K562 (cell line): Measurements from ENCODE around the gene PRDM8. TPM values are rescaled to one million over a fixed set of nuclear protein-coding genes. Genes with fewer than 3 reads are reported as not detected.
A peak's percentile ranks its signal among the peaks of the same experiment; 100 is the strongest.

ENCODE experiments used
- ATAC-seq: fragments of 200-7000 bp; cut with Tn5 transposase; 3 replicates; pipeline ENCODE4 v1.9.1; 2020; ENCODE audit warnings: moderate library complexity
- BruUV-seq: library from RNA; stranded (reverse); fragments of 400-500 nt; replicated peaks from 2 replicates; lab custom pipeline; 2021; lab: Mats Ljungman, UMichigan
- CTCF ChIA-PET: fragments of 300-600 bp; formaldehyde crosslinking; extraction: SDS; loops from one replicate; lab custom pipeline; 2021; ENCODE audit warnings: low intra/inter-chr PET ratio; lab: Yijun Ruan, JAX
- POLR2A ChIA-PET: fragments of 300-600, 350-650 bp; sonication (Branson Sonifier 250); formaldehyde crosslinking; extraction: SDS; loops from one replicate; lab custom pipeline; 2021; ENCODE audit warnings: antibody characterized with exemption, inconsistent platforms; lab: Yijun Ruan, JAX
- DNase-seq, 4 experiments: peaks; one replicate each; pipeline versions ENCODE4 v3.0.0 to v3.0.0-alpha.2; 2011 to 2018; ENCODE audit warnings: low spot score in 3 of 4, mixed read lengths in 3 of 4; ENCODE audit errors: extremely low read depth in 1 of 4
- FAIRE-seq: peaks from 2 replicates; lab custom pipeline; 2011; peaks lifted over from hg19 to GRCh38; lab: Jason Lieb, UNC
- H2AFZ ChIP-seq: 2 replicates; pipeline ENCODE4 v1.6.0; 2011; ENCODE audit warnings: low read depth, low read length, control low read depth, inconsistent platforms
- H3K27ac ChIP-seq: fragments of 200-600 bp; 3 replicates; pipeline ENCODE4 v1.8.0; 2011; ENCODE audit warnings: low read depth, mild to moderate bottlenecking, control low read depth, inconsistent platforms, low read length, moderate library complexity, mixed read lengths; ENCODE audit errors: extremely low read depth
- H3K27me3 ChIP-seq, 2 experiments: fragments of 300-600 bp in 1 of 2; 2 replicates in 1 of 2; 3 replicates in 1 of 2; pipeline versions ENCODE4 v1.6.0 to v1.8.0; 2011; ENCODE audit warnings: inconsistent platforms in 2 of 2, low read length in 2 of 2, mild to moderate bottlenecking in 1 of 2, mixed read lengths in 1 of 2, moderate library complexity in 1 of 2; ENCODE audit not compliant: control insufficient read depth in 2 of 2, insufficient read depth in 2 of 2
- H3K36me3 ChIP-seq: fragments of 300-600 bp; 3 replicates; pipeline ENCODE4 v1.8.0; 2011; ENCODE audit warnings: mild to moderate bottlenecking, low read length, inconsistent platforms; ENCODE audit not compliant: control insufficient read depth, insufficient read depth
- H3K4me1 ChIP-seq, 2 experiments: fragments of 200-600 bp in 1 of 2; replicated peaks in 1 of 2; 2 replicates in 1 of 2; 3 replicates in 1 of 2; pipeline versions ENCODE4 v1.5.1 to v1.8.0; 2011; ENCODE audit warnings: inconsistent platforms in 2 of 2, low read length in 2 of 2, mild to moderate bottlenecking in 1 of 2, mixed read lengths in 1 of 2, moderate library complexity in 1 of 2; ENCODE audit not compliant: control insufficient read depth in 2 of 2, insufficient read depth in 2 of 2
- H3K4me2 ChIP-seq: 2 replicates; pipeline ENCODE4 v1.6.1; 2011; ENCODE audit warnings: low read length, control low read depth, inconsistent platforms, mixed read lengths; ENCODE audit not compliant: insufficient read depth
- H3K4me3 ChIP-seq: fragments of 200-600 bp; sonication (generic), shearing (Covaris generic); 2 replicates; pipeline ENCODE4 v1.5.1; 2016; ENCODE audit warnings: control low read depth, inconsistent platforms
- H3K79me2 ChIP-seq: fragments of 200-600 bp; 3 replicates; pipeline ENCODE4 v1.8.0; 2011; ENCODE audit warnings: low read length, inconsistent platforms; ENCODE audit not compliant: control insufficient read depth, insufficient read depth
- H3K9ac ChIP-seq, 2 experiments: 2 replicates each; pipeline versions ENCODE4 v1.6.0 to v1.6.1; 2011; ENCODE audit warnings: low read depth in 2 of 2, low read length in 2 of 2, control low read depth in 1 of 2, inconsistent platforms in 1 of 2, mild to moderate bottlenecking in 1 of 2, mixed read lengths in 1 of 2; ENCODE audit not compliant: insufficient read depth in 1 of 2
- H3K9me1 ChIP-seq: one replicate; pipeline ENCODE4 v1.6.0; 2011; ENCODE audit warnings: inconsistent platforms, mild to moderate bottlenecking, low read length, moderate library complexity; ENCODE audit not compliant: control insufficient read depth, insufficient read depth
- H3K9me3 ChIP-seq: replicated peaks from 2 replicates; pipeline ENCODE4 v1.5.1; 2011; ENCODE audit warnings: low read depth, low read length, inconsistent platforms; ENCODE audit not compliant: control insufficient read depth, insufficient read depth
- H4K20me1 ChIP-seq: replicated peaks from 2 replicates; pipeline ENCODE4 v1.6.1; 2011; ENCODE audit warnings: low read length, inconsistent platforms, mixed read lengths; ENCODE audit not compliant: control insufficient read depth, insufficient read depth
- ETV5 ChIP-seq: sonication (generic); formaldehyde crosslinking; IDR thresholded peaks from 2 replicates; pipeline ENCODE4 v1.4.0; 2020; ENCODE audit warnings: low read depth, mild to moderate bottlenecking, missing genetic modification reagents
- FUS ChIP-seq: fragments of 200-400 bp; formaldehyde crosslinking; optimal IDR thresholded peaks from 2 replicates; pipeline ENCODE3; 2017; ENCODE audit warnings: low read depth, low read length
- JUND ChIP-seq, 2 experiments: IDR thresholded peaks; 2 replicates in 1 of 2; 3 replicates in 1 of 2; pipeline ENCODE4 v1.6.1; 2011; ENCODE audit warnings: borderline replicate concordance in 2 of 2, low read depth in 2 of 2, low read length in 2 of 2, improper control_type of control experiment in 1 of 2, missing biosample characterization in 1 of 2, missing genetic modification characterization in 1 of 2, missing genetic modification reagents in 1 of 2
- MIER1 ChIP-seq: fragments of 450-650 bp; IDR thresholded peaks from 2 replicates; pipeline ENCODE4 v1.6.1; 2016; ENCODE audit warnings: antibody characterized with exemption, mild to moderate bottlenecking, low read depth
- POLR2AphosphoS5 ChIP-seq: IDR thresholded peaks from 2 replicates; pipeline ENCODE4 v1.6.1; 2011; ENCODE audit warnings: mild to moderate bottlenecking, low read depth, low read length, moderate library complexity; ENCODE audit not compliant: control insufficient read depth, insufficient read depth
- RFX5 ChIP-seq: IDR thresholded peaks from 2 replicates; pipeline ENCODE4 v1.6.1; 2011; ENCODE audit warnings: low read depth, mild to moderate bottlenecking, improper control_type of control experiment, low read length
- SIN3B ChIP-seq: fragments of 450-650 bp; IDR thresholded peaks from 2 replicates; pipeline ENCODE4 v1.6.1; 2017; ENCODE audit warnings: low read depth, mild to moderate bottlenecking, moderate library complexity
- ZNF589 ChIP-seq: fragments of 200-800 bp; sonication (Bioruptor generic); IDR thresholded peaks from 2 replicates; pipeline ENCODE4 v1.6.1; 2016; ENCODE audit warnings: low read depth, missing genetic modification characterization, missing compliant biosample characterization
- WGBS: fragments of 100-300 bp; shearing (Covaris generic); methylation state at CpG from one replicate; pipeline ENCODE4 v1.1.6; 2016; ENCODE audit warnings: low coverage, mixed read lengths; ENCODE audit not compliant: insufficient coverage; ENCODE audit errors: missing lambda C conversion rate; 5-methylcytosine and 5-hydroxymethylcytosine counted together
- in situ Hi-C: fragments of 300-500 bp; cut with MboI; formaldehyde crosslinking; loops from 4 replicates; pipeline ENCODE4 v1.15.0; 2018; ENCODE audit warnings: inconsistent platforms, mixed read lengths
- intact Hi-C: fragments of 100-400 bp; cut with micrococcal nuclease; formaldehyde crosslinking; loops from 2 replicates; pipeline ENCODE4 v1.14.2; 2022
- polyA plus RNA-seq, 8 experiments: library from polyadenylated mRNA; depleted of rRNA in 4 of 8; stranded (reverse) in 5 of 8; unstranded in 3 of 8; fragments of >200 nt; fragmentation: Nextera tagmentation in 2 of 8; fragmentation: Illumina TruSeq in 1 of 8; extraction: Ambion mirVana in 2 of 8; extraction: Trizol in 1 of 8; gene quantifications; 2 replicates each; pipeline versions ENCODE4 v1.2.1 to v1.2.3, GENCODE V29; 2011 to 2014; ENCODE audit warnings: inconsistent platforms in 1 of 8, missing spikeins in 1 of 8
- total RNA-seq, 7 experiments: library from RNA; depleted of rRNA in 6 of 7; stranded (reverse); fragments of >200 nt in 6 of 7; fragmentation: Illumina TruSeq in 2 of 7; extraction: Trizol in 2 of 7; gene quantifications; 2 replicates each; pipeline versions ENCODE4 v1.2.1 to v1.2.3, GENCODE V29; 2011 to 2021; ENCODE audit warnings: low replicate concordance in 1 of 7
- TF ChIP-seq, protein P1 (sequence below), 2 experiments: fragments of 450-650 bp; IDR thresholded peaks; 2 replicates each; pipeline ENCODE4 v1.6.1; 2016; ENCODE audit warnings: mild to moderate bottlenecking in 2 of 2, borderline replicate concordance in 1 of 2, low read depth in 1 of 2, moderate library complexity in 1 of 2
- TF ChIP-seq, protein P2 (sequence below): fragments of 250-450 bp; sonication (Bioruptor Pico); IDR thresholded peaks from 2 replicates; pipeline ENCODE4 v1.8.0; 2022; ENCODE audit warnings: inconsistent platforms

PRDM8 gene
- total and polyA plus RNA-seq, 9 of the 15 experiments (the other 6 are each of a cell fraction or from before 2014, with no cell fraction given) = 0.40 TPM; not detected in 8

DNA sequence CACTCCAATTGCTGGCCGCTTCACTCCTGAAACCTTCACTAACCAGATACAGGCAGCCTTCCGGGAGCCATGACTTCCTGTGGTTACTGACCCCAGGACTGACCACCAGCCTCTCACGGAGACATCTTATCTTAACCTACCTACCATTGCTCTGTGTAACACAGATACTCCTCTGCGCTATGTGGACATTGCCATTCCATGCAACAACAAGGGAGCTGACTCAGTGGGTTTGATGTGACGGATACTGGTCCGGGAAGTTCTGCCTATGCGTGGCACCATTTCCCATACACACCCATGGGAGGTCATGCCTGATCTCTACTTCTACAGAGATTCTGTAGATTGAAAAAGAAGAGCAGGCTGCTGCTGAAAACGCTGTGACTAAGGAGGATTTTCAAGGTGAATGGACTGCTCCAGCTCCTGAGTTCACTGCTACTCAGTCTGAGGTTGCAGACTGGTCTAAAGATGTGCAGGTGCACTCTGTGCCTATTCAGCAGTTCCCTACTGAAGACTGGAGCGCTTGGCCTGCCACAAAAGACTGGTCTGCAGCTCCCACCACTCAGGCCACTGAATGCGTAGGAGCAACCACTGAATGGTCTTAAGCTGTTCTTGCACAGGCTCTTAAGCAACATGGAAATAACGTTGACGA is 35.8 kb upstream of the PRDM8 start:
- CTCF ChIA-PET = no interaction called here
- Histone ChIP-seq H3K9me1 (no peaks in the 10 kb centered on the region), H3K79me2 (no peaks in the 10 kb centered on the region), H2AFZ (peak overlapping the region; percentile 96), H3K4me3 (0 out of 2 replicates have a peak overlapping the region, but pooled peaks have one; percentile 14), H3K36me3 (no peaks in the 10 kb centered on the region), H3K4me2 (peak overlapping the region; percentile 81), H3K27me3 (no peaks in the 10 kb centered on the region), H3K9ac (peak overlapping the region; percentile 37 to 45; a peak in 3 of 4 replicates), H3K4me1 (peaks cover 0 to 15% of the 10 kb centered on the region in 2 experiments; a peak in 4 of 5 replicates), H4K20me1 (no peaks in the 10 kb centered on the region), H3K27ac (peak overlapping the region; percentile 77), H3K9me3 (no peaks in the 10 kb centered on the region)
- WGBS = 11% methylated on average over 12 of the region's 12 CpGs
- FAIRE-seq (peak; percentile 90), ATAC-seq (peak; percentile 64), DNase-seq (peak in 2 of 4 experiments; percentile 67 to 83)
- in situ Hi-C loops (no loop called here), intact Hi-C loops (loop anchor here (5.0 kb wide), 1 partner anchor 51 kb away; no protein-coding TSS in a partner anchor)
- POLR2A ChIA-PET = interaction anchor here (1.4 to 1.7 kb wide), 2 partner anchors 8 to 18 kb away, joined by 6 to 7 read pairs; no protein-coding TSS in a partner anchor
- no TSS peak for BruUV-seq
- TF ChIP-seq MIER1 (no peak), POLR2AphosphoS5 (peak; percentile 52; the same call in 1 of the 2 replicates), JUND (IDR thresholded peaks at IDR 0.05; ENCODE audit: borderline replicate concordance, low read depth, low read length) (no peak), JUND (tag; IDR thresholded peaks at IDR 0.05; ENCODE audit: borderline replicate concordance, low read depth, low read length) (peak; percentile 30; the same call in 1 of the 3 replicates), FUS (no peak), RFX5 (no peak), SIN3B (no peak), ETV5 (peak; percentile 78), ZNF589 (CRISPR knock-in tag) (peak; percentile 38; the same call in 1 of the 2 replicates)
- TF ChIP-seq, protein P1, sequence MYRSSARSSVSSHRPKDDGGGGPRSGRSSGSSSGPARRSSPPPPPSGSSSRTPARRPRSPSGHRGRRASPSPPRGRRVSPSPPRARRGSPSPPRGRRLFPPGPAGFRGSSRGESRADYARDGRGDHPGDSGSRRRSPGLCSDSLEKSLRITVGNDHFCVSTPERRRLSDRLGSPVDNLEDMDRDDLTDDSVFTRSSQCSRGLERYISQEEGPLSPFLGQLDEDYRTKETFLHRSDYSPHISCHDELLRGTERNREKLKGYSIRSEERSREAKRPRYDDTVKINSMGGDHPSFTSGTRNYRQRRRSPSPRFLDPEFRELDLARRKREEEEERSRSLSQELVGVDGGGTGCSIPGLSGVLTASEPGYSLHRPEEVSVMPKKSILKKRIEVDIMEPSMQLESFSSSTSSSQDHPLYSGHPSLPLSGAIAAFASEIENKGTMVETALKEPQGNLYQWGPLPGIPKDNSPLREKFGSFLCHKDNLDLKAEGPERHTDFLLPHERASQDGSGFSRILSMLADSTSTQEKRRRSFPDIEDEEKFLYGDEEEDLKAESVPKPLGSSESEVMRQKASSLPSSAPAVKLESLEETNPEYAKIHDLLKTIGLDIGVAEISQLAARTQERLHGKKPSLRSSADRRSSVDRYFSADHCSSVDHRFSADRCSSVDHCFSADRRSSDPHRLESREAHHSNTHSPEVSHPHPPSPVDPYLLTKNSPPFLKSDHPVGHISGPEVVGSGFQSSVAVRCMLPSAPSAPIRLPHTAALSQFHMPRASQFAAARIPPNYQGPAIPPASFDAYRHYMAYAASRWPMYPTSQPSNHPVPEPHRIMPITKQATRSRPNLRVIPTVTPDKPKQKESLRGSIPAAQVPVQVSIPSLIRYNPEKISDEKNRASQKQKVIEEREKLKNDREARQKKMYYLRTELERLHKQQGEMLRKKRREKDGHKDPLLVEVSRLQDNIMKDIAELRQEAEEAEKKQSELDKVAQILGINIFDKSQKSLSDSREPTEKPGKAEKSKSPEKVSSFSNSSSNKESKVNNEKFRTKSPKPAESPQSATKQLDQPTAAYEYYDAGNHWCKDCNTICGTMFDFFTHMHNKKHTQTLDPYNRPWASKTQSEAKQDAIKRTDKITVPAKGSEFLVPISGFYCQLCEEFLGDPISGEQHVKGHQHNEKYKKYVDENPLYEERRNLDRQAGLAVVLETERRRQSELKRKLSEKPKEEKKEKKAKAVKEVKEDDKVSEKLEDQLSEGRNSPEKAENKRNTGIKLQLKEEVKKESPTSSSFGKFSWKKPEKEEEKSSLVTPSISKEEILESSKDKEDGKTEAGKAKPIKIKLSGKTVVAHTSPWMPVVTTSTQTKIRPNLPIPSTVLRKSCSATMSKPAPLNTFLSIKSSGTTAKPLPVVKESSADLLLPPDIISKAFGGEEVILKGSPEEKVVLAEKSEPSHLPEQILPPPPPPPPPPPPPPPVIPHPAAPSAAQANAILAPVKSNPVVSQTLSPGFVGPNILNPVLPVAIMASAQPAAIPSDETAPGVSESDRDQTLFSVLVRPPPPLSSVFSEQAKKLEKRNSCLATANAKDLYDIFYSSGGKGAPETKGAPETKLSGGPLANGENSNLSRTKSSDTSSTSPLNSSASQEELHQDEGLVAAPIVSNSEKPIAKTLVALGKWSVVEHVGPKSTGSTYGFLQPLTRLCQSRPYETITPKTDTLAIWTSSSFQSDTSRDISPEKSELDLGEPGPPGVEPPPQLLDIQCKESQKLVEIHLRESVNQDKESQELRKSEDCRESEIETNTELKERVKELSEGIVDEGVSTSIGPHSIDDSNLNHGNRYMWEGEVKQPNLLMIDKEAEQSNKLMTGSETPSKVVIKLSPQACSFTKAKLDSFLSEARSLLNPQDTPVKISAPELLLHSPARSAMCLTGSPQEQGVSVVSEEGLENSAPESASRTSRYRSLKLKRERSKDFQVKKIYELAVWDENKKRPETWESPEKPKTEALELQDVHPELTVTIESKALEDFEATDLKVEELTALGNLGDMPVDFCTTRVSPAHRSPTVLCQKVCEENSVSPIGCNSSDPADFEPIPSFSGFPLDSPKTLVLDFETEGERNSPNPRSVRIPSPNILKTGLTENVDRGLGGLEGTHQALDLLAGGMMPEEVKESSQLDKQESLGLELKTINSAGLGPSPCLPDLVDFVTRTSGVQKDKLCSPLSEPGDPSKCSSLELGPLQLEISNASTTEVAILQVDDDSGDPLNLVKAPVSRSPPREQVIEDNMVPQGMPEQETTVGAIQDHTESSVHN (IDR thresholded peaks at IDR 0.05; ENCODE audit: borderline replicate concordance in 1 of 2, low read depth in 1 of 2) = no peak
- TF ChIP-seq, protein P2, sequence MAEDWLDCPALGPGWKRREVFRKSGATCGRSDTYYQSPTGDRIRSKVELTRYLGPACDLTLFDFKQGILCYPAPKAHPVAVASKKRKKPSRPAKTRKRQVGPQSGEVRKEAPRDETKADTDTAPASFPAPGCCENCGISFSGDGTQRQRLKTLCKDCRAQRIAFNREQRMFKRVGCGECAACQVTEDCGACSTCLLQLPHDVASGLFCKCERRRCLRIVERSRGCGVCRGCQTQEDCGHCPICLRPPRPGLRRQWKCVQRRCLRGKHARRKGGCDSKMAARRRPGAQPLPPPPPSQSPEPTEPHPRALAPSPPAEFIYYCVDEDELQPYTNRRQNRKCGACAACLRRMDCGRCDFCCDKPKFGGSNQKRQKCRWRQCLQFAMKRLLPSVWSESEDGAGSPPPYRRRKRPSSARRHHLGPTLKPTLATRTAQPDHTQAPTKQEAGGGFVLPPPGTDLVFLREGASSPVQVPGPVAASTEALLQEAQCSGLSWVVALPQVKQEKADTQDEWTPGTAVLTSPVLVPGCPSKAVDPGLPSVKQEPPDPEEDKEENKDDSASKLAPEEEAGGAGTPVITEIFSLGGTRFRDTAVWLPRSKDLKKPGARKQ (CRISPR knock-in tag) = no peak
